Effector memory CD8-positive, alpha-beta T cell (primary cell): ENCODE measurements around the gene CHKA.

Source experiments
- ATAC-seq: fragments of 150-1000 bp; cut with Tn5 transposase; replicated peaks from 2 replicates; pipeline ENCODE4 v1.10.0; 2021; ENCODE audit warnings: mild to moderate bottlenecking, moderate library complexity
- DNase-seq, 3 experiments: peaks; one replicate each; pipeline ENCODE4 v3.0.0; 2021
- H3K27ac Mint-ChIP-seq, 2 donors: one replicate each; pipeline ENCODE4 v1.8.0; 2022; ENCODE audit warnings: mild to moderate bottlenecking in 2 of 2, mixed read lengths in 2 of 2, moderate library complexity in 2 of 2
- H3K27me3 Mint-ChIP-seq, 2 donors: one replicate each; pipeline ENCODE4 v1.8.0; 2022; ENCODE audit warnings: mixed read lengths in 2 of 2
- H3K36me3 Mint-ChIP-seq: one replicate; pipeline ENCODE4 v1.8.0; 2022; ENCODE audit warnings: mild to moderate bottlenecking, moderate library complexity, mixed read lengths; ENCODE audit not compliant: insufficient read depth
- H3K4me1 Mint-ChIP-seq, 2 donors: one replicate each; pipeline ENCODE4 v1.8.0; 2022; ENCODE audit warnings: low read depth in 2 of 2, mixed read lengths in 2 of 2
- H3K4me3 Mint-ChIP-seq, 2 donors: one replicate each; pipeline ENCODE4 v1.8.0; 2022; ENCODE audit warnings: mild to moderate bottlenecking in 2 of 2, mixed read lengths in 2 of 2, moderate library complexity in 2 of 2
- H3K9me3 Mint-ChIP-seq, 2 donors: one replicate each; pipeline ENCODE4 v1.8.0; 2022; ENCODE audit warnings: mixed read lengths in 2 of 2
- total RNA-seq, 9 experiments: gene quantifications; one replicate each; lab custom pipeline; 2026; lab: John Stamatoyannopoulos, UW

The CHKA gene
- total RNA-seq, result 1.4 to 19.1 (median 7.6) reads per million in 9 experiments

DNA sequence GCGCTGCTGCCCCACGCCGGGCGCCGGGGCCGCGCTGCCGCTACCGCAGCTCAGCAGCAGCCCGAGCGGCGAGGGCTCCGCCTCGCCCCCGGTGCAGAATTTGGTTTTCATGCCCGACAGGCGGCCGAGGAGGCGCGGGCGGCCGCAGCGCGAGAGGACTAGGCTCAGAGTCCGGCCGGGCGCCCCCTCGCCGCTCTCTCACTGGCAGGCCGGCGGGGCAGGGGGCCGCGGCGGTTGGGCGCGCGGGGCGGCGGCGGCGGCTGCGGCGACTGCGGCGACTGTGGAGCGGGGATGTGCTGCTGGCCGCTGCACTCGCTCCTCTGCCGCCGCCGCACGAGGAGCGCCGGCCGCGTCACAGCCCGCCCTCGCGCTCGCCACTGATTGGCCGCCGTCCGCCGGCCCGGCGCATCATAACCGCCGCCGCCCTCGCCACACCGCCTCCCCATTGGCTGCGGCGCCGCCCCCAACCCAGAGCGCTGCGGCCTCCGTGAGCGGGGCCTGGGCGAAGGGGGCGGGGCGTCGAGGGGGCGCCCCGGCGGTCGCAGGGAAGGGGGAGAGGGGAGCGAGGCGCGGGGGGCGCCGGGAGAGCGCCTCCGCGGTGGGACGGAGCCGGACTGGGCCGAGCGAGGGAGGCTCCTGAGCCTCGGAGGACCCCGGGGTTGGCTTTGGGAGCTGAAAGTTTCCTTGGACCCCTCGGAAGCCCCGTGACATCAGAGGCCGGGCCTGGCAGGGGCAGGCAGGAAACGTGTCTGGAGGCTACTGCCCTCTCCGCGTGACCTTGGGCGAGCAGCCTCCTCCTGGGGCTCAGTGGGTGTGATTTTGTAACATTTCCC lies at the start of gene CHKA:
TSS of gene CHKA (minus strand) at position 322 of the 833 bp plus-strand sequence. CDS start at position 111, 211 bp downstream.
- Mint-ChIP-seq H3K4me1 (peaks cover 4 to 5% of the 10 kb centered on the region in 2 donors), H3K4me3 (peak within 1 kb of the TSS; percentile 70 to 76), H3K36me3 (peaks cover 10% of the 10 kb centered on the region), H3K27me3 (no peaks in the 10 kb centered on the region), H3K9me3 (no peaks in the 10 kb centered on the region), H3K27ac (peak within 1 kb of the TSS in 1 of 2 donors; percentile 57)
- DNase-seq, result peak; percentile 66 to 79 (median 74)
- peak; percentile 88 for ATAC-seq

DNA sequence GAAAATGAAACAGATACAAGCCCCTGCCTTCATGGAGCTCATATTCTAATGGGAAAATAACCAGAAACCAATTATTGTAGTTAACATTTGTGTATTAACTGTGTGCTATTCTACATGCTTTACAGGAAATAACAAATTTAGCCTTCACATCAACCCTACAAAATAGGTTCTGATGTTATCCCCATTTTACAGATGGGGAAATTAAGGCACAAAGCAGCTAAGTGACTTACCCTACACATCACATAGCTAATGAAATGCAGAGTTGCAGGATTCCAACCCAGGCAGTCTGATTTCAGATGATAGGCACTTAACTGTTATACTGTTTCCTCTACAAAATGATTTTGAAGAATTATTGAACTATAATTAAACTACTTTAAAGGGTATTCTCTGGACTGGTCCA lies 48.3 kb upstream of the CHKA start:
- Mint-ChIP-seq H3K4me3 (no peak overlapping the region), H3K36me3 (peaks cover 68% of the 10 kb centered on the region)
- no peak for ATAC-seq

DNA sequence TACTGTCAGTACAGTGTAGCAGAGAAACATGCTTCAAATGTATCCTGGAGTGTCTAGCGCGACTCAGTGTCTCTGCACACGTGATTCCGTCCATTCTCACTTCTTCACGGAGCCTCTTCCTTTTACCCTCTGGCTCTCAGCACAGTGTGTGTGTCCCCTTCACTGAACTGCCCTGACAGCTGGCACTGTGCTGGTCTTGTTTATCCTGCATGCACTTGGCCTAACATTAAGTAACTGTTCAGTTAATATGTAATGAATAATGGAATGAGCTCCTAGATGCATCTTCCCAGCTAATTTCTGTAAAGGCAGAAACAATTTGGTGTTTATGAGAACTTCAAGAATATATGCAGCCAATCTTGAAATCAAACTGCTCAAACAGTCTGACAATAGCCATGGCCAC lies 47.5 kb upstream of the CHKA start:
- H3K27ac Mint-ChIP-seq, result no peak overlapping the region
- no peaks in the 10 kb centered on the region for H3K27me3 Mint-ChIP-seq
- H3K4me1 Mint-ChIP-seq, result no peaks in the 10 kb centered on the region
- H3K9me3 Mint-ChIP-seq, result no peaks in the 10 kb centered on the region
- peaks cover 60% of the 10 kb centered on the region for H3K36me3 Mint-ChIP-seq
- no peak overlapping the region for H3K4me3 Mint-ChIP-seq
- ATAC-seq (no peak), DNase-seq (no peak)

More for the DNA sequence above, 48.3 kb upstream of the CHKA start:
- no peaks in the 10 kb centered on the region for H3K4me1 Mint-ChIP-seq
- H3K27me3 Mint-ChIP-seq, result no peaks in the 10 kb centered on the region
- no peak for DNase-seq
- no peaks in the 10 kb centered on the region for H3K9me3 Mint-ChIP-seq
- H3K27ac Mint-ChIP-seq, result peak overlapping the region in 1 of 2 donors; percentile 55

DNA sequence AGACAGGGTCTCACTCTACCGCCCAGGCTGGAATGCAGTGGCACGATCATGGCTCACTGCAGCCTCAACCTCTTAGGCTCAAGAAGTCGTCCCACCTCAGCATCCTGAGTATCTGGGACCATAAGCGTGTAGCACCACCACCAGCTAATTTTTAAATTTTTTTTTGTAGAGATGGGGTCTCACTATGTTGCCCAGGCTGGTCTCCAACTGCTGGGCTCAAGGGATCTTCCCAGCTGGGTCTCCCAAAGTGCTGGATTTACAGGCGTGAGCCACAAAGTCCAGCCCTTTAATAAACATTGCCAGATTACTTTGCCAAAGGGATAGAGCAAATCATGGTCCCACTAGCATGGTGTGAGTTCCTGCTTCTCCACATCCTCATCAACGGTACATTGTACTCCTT lies 46.3 kb upstream of the CHKA start:
- Mint-ChIP-seq H3K4me1 (no peaks in the 10 kb centered on the region), H3K36me3 (peaks cover 50% of the 10 kb centered on the region), H3K9me3 (no peaks in the 10 kb centered on the region), H3K27me3 (no peaks in the 10 kb centered on the region), H3K27ac (no peak overlapping the region), H3K4me3 (no peak overlapping the region)
- ATAC-seq (no peak), DNase-seq (no peak)

DNA sequence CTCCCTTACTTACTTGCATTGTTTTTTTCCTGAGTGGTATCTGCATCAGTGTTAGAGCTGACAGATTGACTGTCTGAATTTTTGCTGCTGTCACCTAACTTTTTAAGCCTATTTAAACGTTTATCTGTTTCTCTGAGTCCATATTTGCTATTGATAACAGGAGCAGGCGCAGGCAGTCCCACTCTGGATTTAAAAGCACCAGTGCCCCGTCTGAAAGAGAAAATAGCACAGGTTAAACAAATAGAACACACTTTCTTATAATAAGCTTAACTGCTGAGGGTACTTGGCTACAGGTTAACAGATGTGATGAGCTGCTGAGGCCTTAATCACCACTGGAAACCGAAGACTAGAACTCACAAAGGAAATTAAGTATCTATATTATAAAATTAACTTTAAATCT lies 45.8 kb upstream of the CHKA start:
- no peak overlapping the region for H3K27ac Mint-ChIP-seq
- ATAC-seq (no peak), DNase-seq (no peak)
- H3K27me3 Mint-ChIP-seq, result no peaks in the 10 kb centered on the region
- H3K4me3 Mint-ChIP-seq, result no peak overlapping the region
- peaks cover 49% of the 10 kb centered on the region for H3K36me3 Mint-ChIP-seq
- H3K9me3 Mint-ChIP-seq, result no peaks in the 10 kb centered on the region
- H3K4me1 Mint-ChIP-seq, result no peaks in the 10 kb centered on the region

DNA sequence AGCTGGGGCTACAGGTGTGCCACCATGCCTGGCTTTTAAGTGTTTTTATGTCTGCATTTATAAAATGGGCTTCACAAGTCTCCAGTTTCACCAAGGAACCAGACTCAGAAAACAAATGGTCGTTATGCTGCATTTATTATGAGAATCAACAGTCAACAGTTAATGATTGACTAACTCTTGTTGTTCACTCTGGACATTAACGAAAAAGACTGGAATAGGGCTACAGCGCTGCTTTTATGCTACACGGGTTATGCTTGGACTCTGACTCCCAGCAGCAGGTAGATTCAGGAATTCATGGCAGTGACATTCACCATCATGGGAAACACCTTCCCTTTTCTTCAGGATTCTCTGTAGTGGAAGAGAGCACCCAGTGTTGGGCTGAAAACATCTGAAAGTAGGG lies 44.4 kb upstream of the CHKA start:
- Mint-ChIP-seq H3K27me3 (no peaks in the 10 kb centered on the region), H3K4me3 (no peak overlapping the region), H3K27ac (no peak overlapping the region), H3K9me3 (no peaks in the 10 kb centered on the region), H3K4me1 (no peaks in the 10 kb centered on the region), H3K36me3 (peaks cover 38% of the 10 kb centered on the region)
- no peak for DNase-seq
- ATAC-seq, result no peak

DNA sequence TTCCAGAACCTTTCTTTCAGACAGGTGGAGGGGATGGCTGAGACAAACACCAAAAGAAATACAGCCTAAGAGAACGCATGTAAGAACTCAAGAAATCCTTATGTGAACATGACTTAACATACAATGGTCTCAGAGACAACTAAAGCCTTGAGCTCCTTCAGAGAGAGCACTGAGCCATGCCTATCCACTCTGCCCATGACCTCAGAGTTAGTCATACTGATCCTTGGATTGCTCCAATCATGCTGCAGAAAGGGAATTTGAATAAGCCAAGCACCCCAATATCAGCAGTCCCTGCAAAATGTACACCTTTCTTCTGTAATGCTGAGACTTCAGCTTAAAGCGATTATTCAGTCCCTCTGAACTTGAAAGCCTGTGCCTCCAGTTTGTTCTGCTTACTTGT lies 43.2 kb upstream of the CHKA start:
- Mint-ChIP-seq H3K9me3 (no peaks in the 10 kb centered on the region), H3K4me1 (no peaks in the 10 kb centered on the region), H3K27me3 (no peaks in the 10 kb centered on the region), H3K27ac (peak overlapping the region in 1 of 2 donors; percentile 16), H3K4me3 (no peak overlapping the region), H3K36me3 (peaks cover 27% of the 10 kb centered on the region)
- DNase-seq (no peak), ATAC-seq (no peak)

DNA sequence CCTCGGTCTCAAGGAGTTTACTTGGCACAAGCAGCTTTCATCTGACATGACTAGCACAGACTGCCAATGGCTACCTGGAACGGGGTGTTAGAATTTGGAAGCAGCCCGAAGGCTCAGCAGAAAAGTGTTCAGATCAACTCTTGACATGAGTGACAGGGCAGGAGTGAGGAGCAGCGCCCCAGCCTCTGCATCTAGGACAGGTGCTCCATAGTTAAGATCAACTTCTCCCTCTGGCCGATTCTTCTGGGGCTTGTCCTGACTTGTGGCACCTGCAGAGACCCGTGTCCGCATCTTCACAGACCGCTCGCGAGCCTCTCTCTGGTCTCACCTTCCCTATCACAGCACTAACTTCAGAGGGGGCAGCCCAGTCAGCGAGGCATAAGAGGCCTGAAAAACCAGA lies 42.5 kb upstream of the CHKA start:
- H3K9me3 Mint-ChIP-seq, result no peaks in the 10 kb centered on the region
- no peak overlapping the region for H3K4me3 Mint-ChIP-seq
- no peaks in the 10 kb centered on the region for H3K4me1 Mint-ChIP-seq
- H3K36me3 Mint-ChIP-seq, result peaks cover 20% of the 10 kb centered on the region
- DNase-seq (no peak), ATAC-seq (no peak)
- peak overlapping the region in 1 of 2 donors; percentile 16 for H3K27ac Mint-ChIP-seq
- no peaks in the 10 kb centered on the region for H3K27me3 Mint-ChIP-seq

DNA sequence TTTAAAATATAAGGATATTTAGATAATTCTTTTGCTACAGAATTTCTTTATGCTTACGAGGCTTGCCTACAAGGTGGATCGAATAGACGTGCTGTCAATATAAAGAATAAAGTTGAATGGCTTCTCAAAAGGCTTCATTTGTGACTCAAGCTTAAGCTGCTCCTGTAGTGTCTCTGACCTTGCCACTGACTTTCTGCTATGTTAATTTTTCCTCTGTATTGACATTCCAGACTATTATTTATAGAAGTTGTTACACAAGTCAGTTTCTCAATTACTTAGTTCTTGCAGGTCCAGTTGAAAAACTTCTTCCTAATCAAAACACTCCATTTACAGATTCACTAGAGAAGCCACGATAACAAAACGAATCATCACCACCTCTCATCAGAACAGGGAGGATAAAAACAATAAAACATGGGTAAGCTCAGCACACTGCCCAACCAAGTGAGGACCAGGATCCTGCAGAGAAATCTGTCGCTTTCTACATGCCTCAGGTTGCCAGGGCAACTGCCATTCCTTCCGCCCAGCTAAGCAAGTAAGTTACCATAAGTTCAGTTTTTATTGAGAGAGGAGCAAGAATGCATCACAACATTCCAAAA lies 39.0 kb upstream of the CHKA start:
- no peak for ATAC-seq

DNA sequence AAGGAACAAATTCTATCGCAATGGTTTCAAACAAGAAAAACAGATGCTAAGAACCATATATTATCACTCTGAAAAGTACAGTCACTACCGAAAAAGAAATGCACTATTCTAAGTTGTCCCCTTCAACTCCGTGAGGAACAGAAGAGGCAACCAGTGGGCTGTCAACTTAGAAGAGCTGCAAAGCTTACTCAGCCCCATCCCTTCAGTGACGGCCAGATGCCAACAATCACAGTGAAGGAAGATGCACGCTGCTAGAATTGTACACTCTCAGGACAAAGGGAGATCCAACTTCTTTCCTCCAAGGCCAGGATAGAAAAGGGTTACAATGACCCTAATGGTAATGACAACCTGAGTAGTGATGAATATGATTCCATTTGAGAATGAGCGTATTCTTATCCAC lies 38.5 kb upstream of the CHKA start:
- Mint-ChIP-seq H3K4me1 (no peaks in the 10 kb centered on the region), H3K9me3 (no peaks in the 10 kb centered on the region), H3K27ac (no peak overlapping the region), H3K27me3 (no peaks in the 10 kb centered on the region), H3K36me3 (peaks cover 8% of the 10 kb centered on the region), H3K4me3 (no peak overlapping the region)
- no peak for DNase-seq
- ATAC-seq, result no peak

More for the DNA sequence above, 39.0 kb upstream of the CHKA start:
- Mint-ChIP-seq H3K4me1 (no peaks in the 10 kb centered on the region), H3K27ac (no peak overlapping the region), H3K36me3 (peaks cover 8% of the 10 kb centered on the region), H3K27me3 (no peaks in the 10 kb centered on the region), H3K9me3 (no peaks in the 10 kb centered on the region), H3K4me3 (no peak overlapping the region)
- no peak for DNase-seq

DNA sequence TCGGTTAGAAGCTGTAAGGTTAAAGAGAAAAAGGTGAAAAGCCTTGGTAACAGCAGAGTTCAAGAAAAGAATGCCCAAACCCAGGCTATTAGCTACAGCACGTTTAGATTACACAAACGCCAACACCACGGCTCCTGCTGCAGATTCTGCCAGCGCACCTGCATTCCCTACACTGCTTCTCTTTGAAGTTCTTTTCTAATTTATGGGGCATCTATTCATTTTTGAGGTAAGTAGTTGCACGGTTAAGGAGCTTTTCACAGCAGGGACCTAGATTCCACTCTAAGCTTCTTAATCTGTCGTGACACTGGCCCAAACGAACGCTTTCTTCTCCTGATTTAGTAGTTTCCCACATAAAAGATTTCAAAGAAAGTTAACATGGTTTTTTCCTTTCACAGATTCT lies 38.0 kb upstream of the CHKA start:
- DNase-seq (no peak), ATAC-seq (no peak)
- no peak overlapping the region for H3K4me3 Mint-ChIP-seq
- no peaks in the 10 kb centered on the region for H3K9me3 Mint-ChIP-seq
- H3K27me3 Mint-ChIP-seq, result no peaks in the 10 kb centered on the region
- H3K36me3 Mint-ChIP-seq, result peaks cover 8% of the 10 kb centered on the region
- H3K4me1 Mint-ChIP-seq, result no peaks in the 10 kb centered on the region
- H3K27ac Mint-ChIP-seq, result no peak overlapping the region

DNA sequence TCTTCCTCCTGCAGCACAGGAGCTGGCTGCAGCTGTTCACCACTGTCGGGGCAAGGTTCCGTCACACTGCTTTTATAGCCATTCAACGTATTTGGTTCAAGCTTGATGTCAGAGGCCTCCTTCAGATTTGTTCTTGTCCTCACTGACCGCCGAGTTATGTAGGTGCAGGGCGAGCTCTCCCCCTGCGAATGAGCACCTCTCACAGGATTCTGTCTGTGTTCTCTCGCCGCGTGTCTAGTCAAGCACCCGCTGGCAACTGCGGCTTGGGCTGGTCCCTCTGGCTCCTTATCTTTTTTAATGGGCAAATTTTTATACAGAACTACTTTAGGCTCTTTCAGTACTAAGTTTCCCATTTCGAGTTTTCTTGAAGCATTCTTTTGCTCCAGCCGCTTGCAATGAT lies 37.4 kb upstream of the CHKA start:
- no peak overlapping the region for H3K27ac Mint-ChIP-seq
- DNase-seq, result no peak
- no peak for ATAC-seq
- H3K4me3 Mint-ChIP-seq, result no peak overlapping the region
- peaks cover 8% of the 10 kb centered on the region for H3K36me3 Mint-ChIP-seq
- no peaks in the 10 kb centered on the region for H3K27me3 Mint-ChIP-seq
- no peaks in the 10 kb centered on the region for H3K9me3 Mint-ChIP-seq
- H3K4me1 Mint-ChIP-seq, result no peaks in the 10 kb centered on the region

DNA sequence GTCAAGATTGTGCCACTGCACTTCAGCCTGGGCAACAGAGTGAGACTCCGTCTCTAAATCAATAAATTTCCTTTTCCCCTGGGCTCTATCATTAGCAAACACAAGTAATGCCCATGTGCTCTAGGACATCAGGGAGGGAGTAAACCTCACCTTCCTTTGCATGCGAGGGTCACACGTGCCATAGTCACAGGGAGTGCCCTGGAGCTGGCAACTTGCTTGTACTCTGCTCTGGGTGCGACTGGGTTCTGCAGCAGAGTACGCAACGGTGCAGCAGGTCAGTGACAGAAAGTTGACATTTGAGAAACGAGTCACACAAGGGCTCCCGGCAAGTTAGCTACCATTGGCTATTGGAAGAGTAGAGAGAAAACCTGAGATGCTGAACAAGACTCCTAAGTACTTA lies 32.6 kb upstream of the CHKA start:
- H3K9me3 Mint-ChIP-seq, result no peaks in the 10 kb centered on the region
- H3K36me3 Mint-ChIP-seq, result peaks cover 8% of the 10 kb centered on the region
- no peak overlapping the region for H3K4me3 Mint-ChIP-seq
- no peak for ATAC-seq
- peaks cover 2 to 7% of the 10 kb centered on the region in 2 donors for H3K4me1 Mint-ChIP-seq
- no peaks in the 10 kb centered on the region for H3K27me3 Mint-ChIP-seq
- no peak overlapping the region for H3K27ac Mint-ChIP-seq
- no peak for DNase-seq

DNA sequence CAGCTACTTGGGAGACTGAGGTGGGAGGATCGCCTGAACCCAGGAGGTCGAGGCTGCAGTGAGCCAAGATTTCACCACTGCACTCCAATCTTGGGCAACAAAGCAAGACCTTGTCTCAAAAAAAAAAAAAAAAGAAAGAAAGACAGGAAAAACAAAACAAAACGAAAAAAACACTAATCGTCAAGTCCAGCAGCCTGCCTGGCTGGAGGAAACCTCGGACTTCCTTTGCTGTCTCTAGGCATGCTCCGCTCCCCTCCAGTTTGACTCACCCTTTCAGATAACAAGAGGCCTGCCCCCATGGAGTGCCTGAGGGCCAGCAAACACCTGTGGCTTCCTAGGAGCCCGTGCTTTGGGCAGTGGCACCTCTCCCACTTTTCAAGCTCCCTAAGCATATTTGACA lies 28.8 kb upstream of the CHKA start:
- Mint-ChIP-seq H3K27me3 (no peaks in the 10 kb centered on the region), H3K36me3 (peaks cover 3% of the 10 kb centered on the region), H3K27ac (no peak overlapping the region), H3K4me3 (no peak overlapping the region), H3K4me1 (peaks cover 2 to 7% of the 10 kb centered on the region in 2 donors), H3K9me3 (no peaks in the 10 kb centered on the region)
- no peak for ATAC-seq
- no peak for DNase-seq
